PFSK-1 (cell line): ENCODE measurements around the gene GRK3.

Source experiments
- FOXP2 ChIP-seq: optimal IDR thresholded peaks from 2 replicates; pipeline ENCODE3; 2011; ENCODE audit warnings: borderline replicate concordance, control low read depth, inconsistent platforms; ENCODE audit not compliant: insufficient read depth; ENCODE audit errors: extremely low read length, extremely low read depth
- POLR2AphosphoS5 ChIP-seq: IDR thresholded peaks from 2 replicates; pipeline ENCODE4 v1.6.1; 2012; ENCODE audit warnings: low read depth, mild to moderate bottlenecking, control low read depth, low read length, moderate library complexity
- SIN3A ChIP-seq: IDR thresholded peaks from 2 replicates; pipeline ENCODE4 v1.6.1; 2012; ENCODE audit warnings: mild to moderate bottlenecking, low read length, moderate library complexity, borderline replicate concordance; ENCODE audit not compliant: insufficient read depth
- TAF1 ChIP-seq: IDR thresholded peaks from 2 replicates; pipeline ENCODE4 v1.6.1; 2012; ENCODE audit warnings: low read length, control low read depth, borderline replicate concordance; ENCODE audit not compliant: insufficient read depth
- TF ChIP-seq, protein P1 (sequence below), 2 experiments: IDR thresholded peaks; 2 replicates each; pipeline versions ENCODE4 v1.6.1 to v1.8.0; 2011 to 2012; ENCODE audit warnings: low read depth in 2 of 2, low read length in 2 of 2, control low read depth in 1 of 2, inconsistent platforms in 1 of 2, mild to moderate bottlenecking in 1 of 2, moderate library complexity in 1 of 2; ENCODE audit not compliant: insufficient read depth in 1 of 2

GRK3 gene

GRCh38 chr22:25623851-25624250, 59.4 kb downstream of the GRK3 start:
- TF ChIP-seq, protein P1, sequence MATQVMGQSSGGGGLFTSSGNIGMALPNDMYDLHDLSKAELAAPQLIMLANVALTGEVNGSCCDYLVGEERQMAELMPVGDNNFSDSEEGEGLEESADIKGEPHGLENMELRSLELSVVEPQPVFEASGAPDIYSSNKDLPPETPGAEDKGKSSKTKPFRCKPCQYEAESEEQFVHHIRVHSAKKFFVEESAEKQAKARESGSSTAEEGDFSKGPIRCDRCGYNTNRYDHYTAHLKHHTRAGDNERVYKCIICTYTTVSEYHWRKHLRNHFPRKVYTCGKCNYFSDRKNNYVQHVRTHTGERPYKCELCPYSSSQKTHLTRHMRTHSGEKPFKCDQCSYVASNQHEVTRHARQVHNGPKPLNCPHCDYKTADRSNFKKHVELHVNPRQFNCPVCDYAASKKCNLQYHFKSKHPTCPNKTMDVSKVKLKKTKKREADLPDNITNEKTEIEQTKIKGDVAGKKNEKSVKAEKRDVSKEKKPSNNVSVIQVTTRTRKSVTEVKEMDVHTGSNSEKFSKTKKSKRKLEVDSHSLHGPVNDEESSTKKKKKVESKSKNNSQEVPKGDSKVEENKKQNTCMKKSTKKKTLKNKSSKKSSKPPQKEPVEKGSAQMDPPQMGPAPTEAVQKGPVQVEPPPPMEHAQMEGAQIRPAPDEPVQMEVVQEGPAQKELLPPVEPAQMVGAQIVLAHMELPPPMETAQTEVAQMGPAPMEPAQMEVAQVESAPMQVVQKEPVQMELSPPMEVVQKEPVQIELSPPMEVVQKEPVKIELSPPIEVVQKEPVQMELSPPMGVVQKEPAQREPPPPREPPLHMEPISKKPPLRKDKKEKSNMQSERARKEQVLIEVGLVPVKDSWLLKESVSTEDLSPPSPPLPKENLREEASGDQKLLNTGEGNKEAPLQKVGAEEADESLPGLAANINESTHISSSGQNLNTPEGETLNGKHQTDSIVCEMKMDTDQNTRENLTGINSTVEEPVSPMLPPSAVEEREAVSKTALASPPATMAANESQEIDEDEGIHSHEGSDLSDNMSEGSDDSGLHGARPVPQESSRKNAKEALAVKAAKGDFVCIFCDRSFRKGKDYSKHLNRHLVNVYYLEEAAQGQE (IDR thresholded peaks at IDR 0.05; ENCODE audit: insufficient read depth in 1 of 2, low read depth in 2 of 2, low read length in 2 of 2): no peak
- TF ChIP-seq TAF1 (no peak), FOXP2 (no peak), POLR2AphosphoS5 (no peak), SIN3A (no peak)

DNA sequence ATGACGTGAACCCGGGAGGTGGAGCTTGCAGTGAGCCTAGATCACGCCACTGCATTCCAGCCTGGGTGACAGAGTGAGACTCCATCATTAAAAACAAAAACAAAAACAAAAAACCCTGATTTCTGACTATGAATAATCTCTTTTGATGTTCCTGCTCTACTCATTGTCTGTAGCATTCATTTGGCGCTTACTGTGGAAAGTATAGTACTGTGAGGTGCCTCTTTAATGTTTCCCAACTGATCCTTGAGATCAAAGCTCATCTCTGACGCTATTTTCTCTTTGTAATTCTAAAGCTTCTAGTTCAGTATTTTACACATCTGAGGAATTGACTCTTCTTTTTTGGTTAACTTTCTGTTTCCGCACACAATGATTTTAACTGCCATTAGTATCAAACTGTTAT, 60.0 kb downstream of the GRK3 start:
- TF ChIP-seq FOXP2 (no peak), POLR2AphosphoS5 (no peak), TAF1 (no peak), SIN3A (no peak)
- TF ChIP-seq, protein P1 (IDR thresholded peaks at IDR 0.05; ENCODE audit: insufficient read depth in 1 of 2, low read depth in 2 of 2, low read length in 2 of 2): no peak

DNA sequence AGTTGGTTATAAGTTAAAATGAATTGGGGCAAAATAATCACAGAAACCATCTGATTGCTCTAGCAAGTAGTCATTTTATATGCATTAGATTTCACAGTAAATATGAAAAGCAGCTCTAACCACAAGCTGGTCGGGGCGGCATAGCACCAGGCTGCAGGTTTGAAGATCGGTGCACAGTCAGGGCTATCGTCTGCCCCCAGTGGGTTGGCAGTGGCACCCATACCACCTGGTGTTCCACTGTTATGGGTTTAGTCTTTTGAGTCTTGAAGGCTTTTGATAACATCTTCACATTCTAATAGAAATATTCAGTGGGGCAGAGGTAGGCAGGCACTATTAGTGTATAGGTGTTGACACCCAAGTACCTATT, 62.1 kb downstream of the GRK3 start:
- TF ChIP-seq SIN3A (no peak), TAF1 (no peak), FOXP2 (no peak), POLR2AphosphoS5 (no peak)
- TF ChIP-seq, protein P1 (IDR thresholded peaks at IDR 0.05; ENCODE audit: insufficient read depth in 1 of 2, low read depth in 2 of 2, low read length in 2 of 2): no peak

GRCh38 chr22:25627271-25627852, 62.9 kb downstream of the GRK3 start:
- TF ChIP-seq FOXP2 (no peak), POLR2AphosphoS5 (no peak), TAF1 (no peak), SIN3A (no peak)
- TF ChIP-seq, protein P1 (IDR thresholded peaks at IDR 0.05; ENCODE audit: insufficient read depth in 1 of 2, low read depth in 2 of 2, low read length in 2 of 2): no peak

DNA sequence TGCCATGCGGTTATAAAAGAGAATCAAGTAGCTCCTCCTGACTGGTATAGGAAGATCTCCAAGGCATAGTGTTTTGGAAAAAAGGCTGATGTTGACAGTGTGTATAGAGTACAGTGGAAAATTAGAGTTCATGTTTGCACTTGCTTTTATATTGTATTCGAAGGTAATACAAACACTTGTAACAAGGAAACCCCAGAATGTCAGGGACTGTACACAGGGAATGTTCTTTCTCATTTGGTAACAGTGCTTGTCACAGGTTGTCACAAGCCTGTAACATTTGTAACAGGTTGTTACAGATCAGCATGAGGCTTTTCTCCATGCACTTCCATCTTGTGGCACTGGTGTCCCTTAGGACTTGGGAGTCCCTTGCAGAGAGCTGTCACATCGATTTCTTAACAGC, 64.0 kb downstream of the GRK3 start:
- TF ChIP-seq POLR2AphosphoS5 (no peak), FOXP2 (no peak), TAF1 (no peak), SIN3A (no peak)
- TF ChIP-seq, protein P1 (IDR thresholded peaks at IDR 0.05; ENCODE audit: insufficient read depth in 1 of 2, low read depth in 2 of 2, low read length in 2 of 2): no peak
